Neuronal stem cell (in vitro differentiated cells): ENCODE measurements around the gene EXOC1L.

Experiments used
- DNase-seq: peaks from one replicate; pipeline ENCODE4 v3.0.0-alpha.2; 2013; ENCODE audit warnings: low spot score
- H2AFZ ChIP-seq: one replicate; pipeline ENCODE4 v1.6.1; 2013; ENCODE audit warnings: mild to moderate bottlenecking, low read length, inconsistent platforms
- H2AK5ac ChIP-seq: 2 replicates; pipeline ENCODE4 v1.6.1; 2013; ENCODE audit warnings: low read depth, mild to moderate bottlenecking, inconsistent platforms, low read length, moderate library complexity, mixed read lengths
- H2BK120ac ChIP-seq: 2 replicates; pipeline ENCODE4 v1.6.1; 2013; ENCODE audit warnings: low read depth, mild to moderate bottlenecking, inconsistent platforms, low read length, moderate library complexity, mixed read lengths
- H2BK12ac ChIP-seq: one replicate; pipeline ENCODE4 v1.6.1; 2013; ENCODE audit warnings: low read length, inconsistent platforms
- H2BK15ac ChIP-seq: 2 replicates; pipeline ENCODE4 v1.6.1; 2013; ENCODE audit warnings: mild to moderate bottlenecking, low read length, inconsistent platforms, mixed read lengths
- H2BK5ac ChIP-seq: one replicate; pipeline ENCODE4 v1.6.1; 2013; ENCODE audit warnings: inconsistent platforms, mild to moderate bottlenecking, low read length, moderate library complexity
- H3K14ac ChIP-seq: one replicate; pipeline ENCODE4 v1.6.1; 2013; ENCODE audit warnings: low read length, inconsistent platforms
- H3K18ac ChIP-seq: 2 replicates; pipeline ENCODE4 v1.6.1; 2013; ENCODE audit warnings: low read length, inconsistent platforms
- H3K23ac ChIP-seq: 2 replicates; pipeline ENCODE4 v1.6.1; 2013; ENCODE audit warnings: low read depth, mild to moderate bottlenecking, mixed read lengths, low read length, inconsistent platforms; ENCODE audit not compliant: poor library complexity
- H3K27ac ChIP-seq: replicated peaks from 3 replicates; pipeline ENCODE4 v1.5.1; 2013; ENCODE audit warnings: low read length, inconsistent platforms
- H3K27me3 ChIP-seq, 3 experiments: 2 replicates each; pipeline ENCODE4 v1.6.1; 2013; ENCODE audit warnings: low read length in 3 of 3, mild to moderate bottlenecking in 2 of 3, inconsistent platforms in 1 of 3, low read depth in 1 of 3, mixed read lengths in 1 of 3, moderate library complexity in 1 of 3; ENCODE audit not compliant: control insufficient read depth in 3 of 3, insufficient read depth in 3 of 3
- H3K36me3 ChIP-seq, 2 donors: replicated peaks in 1 of 2; 2 replicates each; pipeline ENCODE4 v1.6.1; 2013; ENCODE audit warnings: low read length in 2 of 2; ENCODE audit not compliant: control insufficient read depth in 2 of 2, insufficient read depth in 2 of 2
- H3K4ac ChIP-seq: 2 replicates; pipeline ENCODE4 v1.6.1; 2013; ENCODE audit warnings: inconsistent platforms, mild to moderate bottlenecking, low read length, moderate library complexity
- H3K4me1 ChIP-seq, 2 donors: 1 replicate in 1 of 2; 2 replicates in 1 of 2; pipeline ENCODE4 v1.6.1; 2013; ENCODE audit warnings: low read length in 2 of 2, low read depth in 1 of 2; ENCODE audit not compliant: control insufficient read depth in 2 of 2, insufficient read depth in 1 of 2
- H3K4me2 ChIP-seq: one replicate; pipeline ENCODE4 v1.6.1; 2013; ENCODE audit warnings: mild to moderate bottlenecking, low read length, inconsistent platforms; ENCODE audit not compliant: insufficient read depth, poor library complexity, severe bottlenecking
- H3K4me3 ChIP-seq, 2 donors: 2 replicates each; pipeline ENCODE4 v1.5.1; 2013; ENCODE audit warnings: low read length in 2 of 2, mild to moderate bottlenecking in 2 of 2, inconsistent platforms in 1 of 2, moderate library complexity in 1 of 2
- H3K79me1 ChIP-seq: one replicate; pipeline ENCODE4 v1.6.1; 2013; ENCODE audit warnings: low read depth, mild to moderate bottlenecking, inconsistent platforms, low read length, moderate library complexity
- H3K9ac ChIP-seq: one replicate; pipeline ENCODE4 v1.6.1; 2013; ENCODE audit warnings: mild to moderate bottlenecking, low read depth, low read length, inconsistent platforms; ENCODE audit not compliant: poor library complexity
- H3K9me3 ChIP-seq, 2 donors: replicated peaks in 1 of 2; 2 replicates each; pipeline versions ENCODE3 to v1.6.1; 2013; ENCODE audit warnings: low read length in 2 of 2, mild to moderate bottlenecking in 2 of 2, inconsistent platforms in 1 of 2, low read depth in 1 of 2, mixed read lengths in 1 of 2, moderate library complexity in 1 of 2; ENCODE audit not compliant: control insufficient read depth in 2 of 2, insufficient read depth in 1 of 2
- H4K8ac ChIP-seq: one replicate; pipeline ENCODE4 v1.6.1; 2013; ENCODE audit warnings: low read depth, mild to moderate bottlenecking, inconsistent platforms, low read length, moderate library complexity
- H4K91ac ChIP-seq: one replicate; pipeline ENCODE4 v1.6.1; 2013; ENCODE audit warnings: low read length, low read depth, mild to moderate bottlenecking, inconsistent platforms; ENCODE audit not compliant: poor library complexity
- WGBS, 2 donors: extraction: QIAGEN DNeasy Blood & Tissue Kit; methylation state at CpG; one replicate each; pipeline ENCODE4 v1.1.7; 2013; ENCODE audit warnings: missing lambda C conversion rate in 2 of 2, mixed read lengths in 1 of 2; ENCODE audit not compliant: insufficient read length in 2 of 2, insufficient replicate concordance in 1 of 2; ENCODE audit errors: extremely low coverage in 2 of 2; 5-methylcytosine and 5-hydroxymethylcytosine counted together

EXOC1L gene

GRCh38 chr4:55871299-55871800 is 51.8 kb downstream of the EXOC1L start:
- Histone ChIP-seq H4K91ac (no peak overlapping the region), H3K4ac (no peak overlapping the region), H3K36me3 (peaks cover 10 to 75% of the 10 kb centered on the region in 2 donors), H4K8ac (no peak overlapping the region), H3K27me3 (no peaks in the 10 kb centered on the region), H3K79me1 (no peaks in the 10 kb centered on the region), H3K23ac (no peak overlapping the region), H3K9ac (no peak overlapping the region), H3K4me3 (no peak overlapping the region), H3K14ac (no peak overlapping the region), H2BK15ac (no peak overlapping the region), H2AK5ac (no peak overlapping the region), H2BK12ac (no peak overlapping the region), H3K27ac (no peak overlapping the region), H2AFZ (no peak overlapping the region), H3K18ac (no peak overlapping the region), H3K4me1 (no peaks in the 10 kb centered on the region), H3K9me3 (no peaks in the 10 kb centered on the region), H2BK5ac (no peak overlapping the region), H3K4me2 (no peak overlapping the region), H2BK120ac (no peak overlapping the region)
- WGBS, 2 donors, result no CpG with 5 or more reads among the region's 5 CpGs
- DNase-seq, result no peak

GRCh38 chr4:55874831-55875230 is 55.2 kb downstream of the EXOC1L start:
- Histone ChIP-seq H3K18ac (no peak overlapping the region), H3K14ac (no peak overlapping the region), H3K79me1 (no peaks in the 10 kb centered on the region), H2BK5ac (no peak overlapping the region), H2AFZ (no peak overlapping the region), H3K4me2 (no peak overlapping the region), H3K27ac (no peak overlapping the region), H2BK12ac (no peak overlapping the region), H3K4me1 (no peaks in the 10 kb centered on the region), H3K36me3 (peaks cover 7 to 81% of the 10 kb centered on the region in 2 donors), H3K4ac (no peak overlapping the region), H3K9ac (no peak overlapping the region), H2AK5ac (no peak overlapping the region), H3K23ac (no peak overlapping the region), H4K8ac (no peak overlapping the region), H4K91ac (no peak overlapping the region), H2BK15ac (no peak overlapping the region), H3K9me3 (no peaks in the 10 kb centered on the region), H3K27me3 (no peaks in the 10 kb centered on the region), H3K4me3 (no peak overlapping the region), H2BK120ac (no peak overlapping the region)
- no peak for DNase-seq

GRCh38 chr4:55876387-55876786 is 56.8 kb downstream of the EXOC1L start:
- no peak for DNase-seq
- Histone ChIP-seq H3K4me3 (no peak overlapping the region), H3K79me1 (no peaks in the 10 kb centered on the region), H3K27me3 (no peaks in the 10 kb centered on the region), H4K91ac (no peak overlapping the region), H3K27ac (no peak overlapping the region), H3K4me1 (no peaks in the 10 kb centered on the region), H4K8ac (no peak overlapping the region), H3K4me2 (no peak overlapping the region), H3K9ac (no peak overlapping the region), H3K18ac (no peak overlapping the region), H3K36me3 (peaks cover 3 to 80% of the 10 kb centered on the region in 2 donors), H2AFZ (no peak overlapping the region), H2BK12ac (no peak overlapping the region), H2BK5ac (no peak overlapping the region), H2AK5ac (no peak overlapping the region), H3K14ac (no peak overlapping the region), H3K9me3 (peaks cover 0 to 8% of the 10 kb centered on the region in 2 donors), H3K4ac (no peak overlapping the region), H2BK120ac (no peak overlapping the region), H3K23ac (no peak overlapping the region), H2BK15ac (no peak overlapping the region)

- Histone ChIP-seq H3K36me3 (peaks cover 0 to 74% of the 10 kb centered on the region in 2 donors), H2AK5ac (no peak overlapping the region), H3K4me3 (no peak overlapping the region), H3K9me3 (peaks cover 0 to 18% of the 10 kb centered on the region in 2 donors), H3K9ac (no peak overlapping the region), H3K14ac (no peak overlapping the region), H4K91ac (no peak overlapping the region), H3K27me3 (no peaks in the 10 kb centered on the region), H3K4me2 (no peak overlapping the region), H3K4ac (no peak overlapping the region), H3K18ac (no peak overlapping the region), H2BK120ac (no peak overlapping the region), H2BK5ac (no peak overlapping the region), H2AFZ (no peak overlapping the region), H2BK15ac (no peak overlapping the region), H3K4me1 (peaks cover 1 to 3% of the 10 kb centered on the region in 2 donors), H3K23ac (no peak overlapping the region), H2BK12ac (no peak overlapping the region), H3K79me1 (no peaks in the 10 kb centered on the region), H3K27ac (no peak overlapping the region), H4K8ac (no peak overlapping the region)
- DNase-seq, result no peak
- no CpG with 5 or more reads among the region's 3 CpGs for WGBS, 2 donors
Measured at GRCh38 chr4:55879224-55879623, 59.6 kb downstream of the EXOC1L start.
